ENCODE data around the gene RC3H2.
"Not testable (repeated sequence)": the region's sequence is repeated elsewhere in the genome, so short reads cannot be mapped to it uniquely, and the experiment has no call there.

The RC3H2 gene

DNA sequence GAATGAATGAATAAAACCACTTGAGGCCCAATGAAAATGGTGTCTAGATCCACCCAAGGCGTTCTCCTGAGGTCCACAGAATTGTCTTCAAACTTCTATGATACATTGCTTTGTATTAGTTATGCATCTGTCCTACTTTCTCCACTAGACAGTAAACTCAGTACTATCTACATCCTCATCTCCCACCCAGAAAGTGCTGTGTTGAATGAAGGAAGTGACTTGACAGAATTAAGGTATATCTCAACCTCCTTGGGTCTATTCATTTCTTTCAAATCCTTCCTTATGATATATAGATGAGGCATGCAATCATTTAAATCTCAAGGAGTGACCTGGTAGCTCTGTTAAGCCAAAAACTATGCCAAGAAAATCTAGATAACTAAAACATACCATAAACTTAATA is 61.0 kb downstream of the RC3H2 start:
- no peak for DNase-seq

GRCh38 chr9:122841501-122841900 is 63.7 kb downstream of the RC3H2 start:
- DNase-seq: no peak

DNA sequence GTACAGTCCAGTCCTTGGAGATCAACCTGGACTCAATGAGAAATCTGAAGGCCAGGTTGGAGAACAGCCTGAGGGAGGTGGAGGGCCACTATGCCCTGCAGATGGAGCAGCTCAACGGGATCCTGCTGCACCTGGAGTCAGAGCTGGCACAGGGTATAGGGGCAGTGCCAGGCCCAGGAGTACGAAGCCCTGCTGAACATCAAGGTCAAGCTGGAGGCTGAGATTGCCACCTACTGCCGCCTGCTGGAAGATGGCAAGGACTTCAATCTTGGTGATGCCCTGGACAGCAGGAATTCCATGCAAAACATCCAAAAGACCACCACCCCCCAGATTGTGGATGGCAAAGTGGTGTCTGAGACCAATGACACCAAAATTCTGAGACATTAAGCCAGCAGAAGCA is 66.7 kb downstream of the RC3H2 start:
- DNase-seq: not testable (repeated sequence)

GRCh38 chr9:122837266-122837850 is 67.8 kb downstream of the RC3H2 start:
- DNase-seq: no peak

- no peak for DNase-seq
These were observed 69.8 kb downstream of the RC3H2 start for GRCh38 chr9:122835313-122835731.

DNA sequence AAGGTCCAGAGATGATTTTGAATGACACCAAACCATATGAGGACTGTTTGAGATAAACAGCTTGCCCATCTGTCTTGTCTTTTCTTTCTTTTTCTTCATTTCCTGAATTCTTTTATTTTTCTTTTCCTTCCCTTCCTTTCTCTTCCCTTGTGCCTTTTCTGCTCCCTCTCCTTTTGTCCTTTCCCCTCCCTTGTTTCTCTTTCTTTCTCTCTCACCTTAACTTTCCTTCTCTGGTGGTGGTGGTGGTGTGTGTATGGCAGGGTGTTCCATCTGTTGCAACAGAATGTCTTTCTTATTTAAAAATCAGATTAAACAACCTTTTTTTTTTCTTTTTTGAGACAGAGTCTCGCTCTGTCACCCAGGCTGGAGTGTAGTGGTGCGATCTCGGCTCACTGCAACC is 73.0 kb downstream of the RC3H2 start:
- DNase-seq: no peak

- DNase-seq: not testable (repeated sequence)
These were observed 76.2 kb downstream of the RC3H2 start for GRCh38 chr9:122828965-122829284.

- DNase-seq: no peak
These were observed 77.4 kb downstream of the RC3H2 start for GRCh38 chr9:122827761-122828093.

GRCh38 chr9:122822938-122823337 is 82.2 kb downstream of the RC3H2 start:
- DNase-seq: no peak

DNA sequence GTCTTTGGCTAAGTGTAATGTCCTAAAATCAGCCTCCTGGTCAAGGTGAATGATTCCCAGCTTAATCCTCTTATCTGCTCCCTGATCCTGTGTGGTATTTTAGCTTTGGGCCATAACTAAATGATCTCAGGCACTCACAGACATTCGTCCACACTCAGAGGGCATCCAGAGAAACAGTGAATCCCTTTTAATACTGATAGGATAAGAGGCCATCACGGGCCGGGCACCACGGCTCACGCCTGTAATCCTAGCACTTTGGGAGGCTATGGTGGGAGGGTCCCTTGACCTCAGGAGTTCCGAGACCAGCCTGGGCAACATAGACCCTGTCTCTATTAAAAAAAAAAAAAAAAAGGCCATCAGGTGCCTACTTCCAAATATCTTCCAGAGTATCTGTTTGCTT is 83.1 kb downstream of the RC3H2 start:
- no peak for DNase-seq

- no peak for DNase-seq
These were observed 83.7 kb downstream of the RC3H2 start for GRCh38 chr9:122821278-122821943.

DNA sequence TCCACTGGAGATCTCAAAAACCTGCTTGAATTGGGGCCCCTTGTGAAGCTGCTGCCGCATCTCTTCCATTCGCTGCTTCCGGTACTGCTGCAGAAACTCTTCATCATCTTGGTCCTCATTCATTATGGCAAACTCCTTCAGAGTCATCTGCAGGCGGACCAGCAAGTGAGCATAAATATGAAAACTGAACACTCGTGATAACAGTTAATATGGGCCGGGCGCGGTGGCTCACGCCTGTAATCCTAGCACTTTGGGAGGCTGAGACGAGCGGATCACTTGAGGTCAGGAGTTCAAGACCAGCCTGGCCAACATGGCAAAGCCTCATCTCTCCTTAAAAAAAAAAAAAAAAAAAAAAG is 84.7 kb downstream of the RC3H2 start:
- no peak for DNase-seq

- no peak for DNase-seq
These were observed 85.2 kb downstream of the RC3H2 start for GRCh38 chr9:122819791-122820489.

DNA sequence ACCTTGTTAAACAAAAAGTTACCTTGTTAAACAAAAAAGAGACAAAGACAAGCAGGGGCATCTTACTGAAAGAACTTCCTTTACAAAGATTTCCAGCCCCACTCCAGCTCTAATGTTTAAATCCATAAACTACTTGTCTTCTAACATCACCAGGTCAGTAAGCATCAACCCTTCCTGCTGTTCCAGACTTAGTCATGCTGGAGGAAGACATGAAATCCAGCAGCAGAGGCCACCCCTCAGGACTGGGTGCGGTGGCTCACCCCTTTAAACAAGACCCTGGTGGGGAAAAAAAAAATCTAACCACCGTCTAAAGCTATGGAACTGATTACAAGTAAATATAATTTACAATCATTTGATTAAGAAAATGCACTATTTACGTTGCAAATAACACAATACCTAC is 85.8 kb downstream of the RC3H2 start:
- no peak for DNase-seq

GRCh38 chr9:122816163-122816867 is 88.8 kb downstream of the RC3H2 start:
- DNase-seq: peak; percentile 41

- DNase-seq: no peak
These were observed 89.6 kb downstream of the RC3H2 start for GRCh38 chr9:122815544-122815943.

DNA sequence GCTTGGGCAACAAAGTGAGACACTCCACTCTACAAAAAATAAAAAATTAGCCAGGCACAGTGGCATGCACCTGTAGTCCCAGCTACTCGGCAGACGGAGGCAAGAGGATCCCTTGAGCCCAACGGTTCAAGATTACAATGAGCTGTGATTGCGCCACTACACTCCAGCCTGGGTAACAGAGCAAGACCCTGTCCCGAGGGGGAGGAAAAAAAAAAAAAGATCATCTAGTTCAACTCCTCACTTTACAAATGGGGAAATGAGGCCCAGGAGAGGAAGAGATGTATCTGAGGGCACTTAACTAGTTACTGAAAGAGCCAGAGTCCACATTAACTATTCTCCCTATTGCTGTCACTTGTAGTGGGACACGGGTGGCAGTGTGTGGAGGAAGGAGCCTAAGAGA is 90.6 kb downstream of the RC3H2 start:
- no peak for DNase-seq

GRCh38 chr9:122812736-122813135 is 92.4 kb downstream of the RC3H2 start:
- no peak for DNase-seq

GRCh38 chr9:122810306-122810946 is 94.7 kb downstream of the RC3H2 start:
- DNase-seq: peak; percentile 77

- DNase-seq: not testable (repeated sequence)
These were observed 95.9 kb downstream of the RC3H2 start for GRCh38 chr9:122809261-122809660.

DNA sequence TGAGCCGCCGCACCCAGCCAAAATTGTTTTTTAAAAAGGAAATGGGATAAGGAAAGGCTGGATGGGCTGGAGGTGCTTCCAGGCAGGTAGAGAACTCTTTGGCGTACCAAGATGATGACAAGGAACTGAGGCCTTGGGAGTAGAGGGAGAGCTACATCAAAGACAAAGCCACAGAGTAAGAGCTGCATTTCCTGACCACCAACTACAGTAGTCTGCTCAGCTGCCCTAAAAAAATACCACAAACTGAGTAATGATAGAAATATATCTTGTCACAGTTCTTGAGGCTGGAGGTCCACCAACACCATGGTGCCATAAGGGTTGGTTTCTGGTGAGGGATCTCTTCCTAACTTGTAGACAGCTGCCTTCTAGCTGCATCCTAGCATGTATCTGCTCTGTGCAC is 97.0 kb downstream of the RC3H2 start:
- DNase-seq: no peak

DNA sequence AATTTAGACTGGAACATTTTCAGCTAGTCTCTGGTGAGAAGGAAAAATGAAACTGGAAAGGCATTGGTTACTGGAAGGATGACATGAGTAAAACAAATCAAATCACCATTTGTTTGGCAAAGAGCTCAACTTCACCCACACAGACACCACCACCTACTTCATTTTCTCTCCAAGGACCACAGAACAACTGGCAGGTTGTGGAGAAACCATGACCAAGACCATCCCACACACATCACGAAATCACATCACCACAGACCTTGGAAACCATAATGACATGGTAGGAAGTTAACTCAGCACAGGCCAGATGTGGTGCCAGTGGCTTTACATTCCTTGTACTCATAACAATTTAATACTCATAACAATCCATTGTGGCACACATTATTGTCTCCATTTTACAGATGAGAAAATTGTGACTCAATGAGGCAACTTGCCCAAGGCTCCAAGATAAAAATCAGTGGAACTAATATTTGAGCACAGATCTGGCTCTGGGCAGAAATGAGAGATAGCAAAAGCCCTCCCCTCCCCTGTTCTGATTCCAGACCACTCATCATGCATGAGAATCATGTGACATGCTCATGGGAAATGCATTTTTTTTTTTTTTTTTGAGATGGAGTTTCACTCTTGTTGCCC is 97.8 kb downstream of the RC3H2 start:
- peak; percentile 68 for DNase-seq

- no peak for DNase-seq
These were observed 98.5 kb downstream of the RC3H2 start for GRCh38 chr9:122806661-122807060.
